Cerebellar cortex (tissue), 1 donor: ENCODE results near the gene AFF2.

ENCODE experiments used
- DNase-seq: peaks from one replicate; pipeline ENCODE4 v3.0.0-alpha.2; 2015; ENCODE audit warnings: low spot score

AFF2 gene

GRCh38 chrX:148536961-148537360 is 36.5 kb downstream of the AFF2 start:
- no peak for DNase-seq

- no peak for DNase-seq
Observed at GRCh38 chrX:148537556-148538182, 37.3 kb downstream of the AFF2 start.

GRCh38 chrX:148538582-148538981 is 38.2 kb downstream of the AFF2 start:
- DNase-seq: no peak

GRCh38 chrX:148540114-148540513 is 39.7 kb downstream of the AFF2 start:
- no peak for DNase-seq

GRCh38 chrX:148540671-148541583 is 40.5 kb downstream of the AFF2 start:
- DNase-seq: no peak

GRCh38 chrX:148541584-148541940 is 41.1 kb downstream of the AFF2 start:
- no peak for DNase-seq

- no peak for DNase-seq
Observed at GRCh38 chrX:148542481-148543255, 42.3 kb downstream of the AFF2 start.

- no peak for DNase-seq
Observed at GRCh38 chrX:148552775-148553174, 52.4 kb downstream of the AFF2 start.

GRCh38 chrX:148555101-148555500 is 54.7 kb downstream of the AFF2 start:
- no peak for DNase-seq

- DNase-seq: no peak
Observed at GRCh38 chrX:148555571-148556243, 55.3 kb downstream of the AFF2 start.

GRCh38 chrX:148556498-148556897 is 56.1 kb downstream of the AFF2 start:
- no peak for DNase-seq

GRCh38 chrX:148562846-148563245 is 62.4 kb downstream of the AFF2 start:
- DNase-seq: no peak

- DNase-seq: no peak
Observed at GRCh38 chrX:148567229-148567628, 66.8 kb downstream of the AFF2 start.

- DNase-seq: no peak
Observed at GRCh38 chrX:148567779-148568178, 67.4 kb downstream of the AFF2 start.

GRCh38 chrX:148568763-148569162 is 68.3 kb downstream of the AFF2 start:
- no peak for DNase-seq

- DNase-seq: no peak
Observed at GRCh38 chrX:148572337-148572736, 71.9 kb downstream of the AFF2 start.

- DNase-seq: no peak
Observed at GRCh38 chrX:148573119-148573518, 72.7 kb downstream of the AFF2 start.

- no peak for DNase-seq
Observed at GRCh38 chrX:148574237-148574973, 74.0 kb downstream of the AFF2 start.

GRCh38 chrX:148576396-148576795 is 76.0 kb downstream of the AFF2 start:
- DNase-seq: no peak

- DNase-seq: peak; percentile 64
Observed at GRCh38 chrX:148577741-148578140, 77.3 kb downstream of the AFF2 start.

GRCh38 chrX:148580016-148580415 is 79.6 kb downstream of the AFF2 start:
- peak; percentile 74 for DNase-seq
